Measurements from ENCODE around the gene BCL2L2. TPM values are rescaled to one million over a fixed set of nuclear protein-coding genes. Genes with fewer than 3 reads are reported as not detected.

BCL2L2 gene
- total RNA-seq, 1 donor from 2014 or later, result 11.8 TPM

GRCh38 chr14:23347406-23348296 is 41.0 kb downstream of the BCL2L2 start:
- TF ChIP-seq CTCF (IDR thresholded peaks at IDR 0.05), result no peak
- POLR2A ChIA-PET, result no interaction called here
- ATAC-seq (ENCODE audit: low read depth) (no peak), DNase-seq (no peak)
- Mint-ChIP-seq H3K36me3 (ENCODE audit: low read depth) (no peaks in the 10 kb centered on the region), H3K27me3 (peaks cover 40% of the 10 kb centered on the region), H3K4me3 (no peak overlapping the region), H3K4me1 (peaks cover 5% of the 10 kb centered on the region), H3K27ac (no peak overlapping the region), H3K9me3 (no peaks in the 10 kb centered on the region)
- intact Hi-C loops (cut with micrococcal nuclease), result no loop called here
- CTCF ChIA-PET, result no interaction called here

- TF ChIP-seq CTCF (IDR thresholded peaks at IDR 0.05), result no peak
- ATAC-seq (ENCODE audit: low read depth) (no peak), DNase-seq (no peak)
- H3K4me3 Mint-ChIP-seq, result no peak overlapping the region
- H3K36me3 Mint-ChIP-seq (ENCODE audit: low read depth), result no peaks in the 10 kb centered on the region
- intact Hi-C loops (cut with micrococcal nuclease), result no loop called here
- peaks cover 9% of the 10 kb centered on the region for H3K4me1 Mint-ChIP-seq
- ChIA-PET POLR2A (no interaction called here), CTCF (no interaction called here)
- H3K9me3 Mint-ChIP-seq, result no peaks in the 10 kb centered on the region
- H3K27ac Mint-ChIP-seq, result no peak overlapping the region
- peaks cover 43% of the 10 kb centered on the region for H3K27me3 Mint-ChIP-seq
Observed at GRCh38 chr14:23348297-23348655, 41.6 kb downstream of the BCL2L2 start.

GRCh38 chr14:23349156-23349845 is 42.7 kb downstream of the BCL2L2 start:
- TF ChIP-seq CTCF (IDR thresholded peaks at IDR 0.05), result no peak
- intact Hi-C loops (cut with micrococcal nuclease), result no loop called here
- H3K27me3 Mint-ChIP-seq, result peaks cover 50% of the 10 kb centered on the region
- no peaks in the 10 kb centered on the region for H3K9me3 Mint-ChIP-seq
- CTCF ChIA-PET, result no interaction called here
- peaks cover 9% of the 10 kb centered on the region for H3K4me1 Mint-ChIP-seq
- POLR2A ChIA-PET, result no interaction called here
- no peak overlapping the region for H3K27ac Mint-ChIP-seq
- ATAC-seq (ENCODE audit: low read depth) (no peak), DNase-seq (no peak)
- no peak overlapping the region for H3K4me3 Mint-ChIP-seq
- no peaks in the 10 kb centered on the region for H3K36me3 Mint-ChIP-seq (ENCODE audit: low read depth)

- no peak for TF ChIP-seq CTCF (IDR thresholded peaks at IDR 0.05)
- H3K4me1 Mint-ChIP-seq, result peaks cover 9% of the 10 kb centered on the region
- CTCF ChIA-PET, result interaction anchor here (0.9 kb wide), 1 partner anchor 28 kb away, joined by 4 read pairs; no protein-coding TSS in a partner anchor
- intact Hi-C loops (cut with micrococcal nuclease), result loop anchor here (1.0 kb wide), 1 partner anchor 50 kb away; the partner anchor contains the start of gene PPP1R3E
- ATAC-seq (ENCODE audit: low read depth), result no peak
- peaks cover 63% of the 10 kb centered on the region for H3K27me3 Mint-ChIP-seq
- no peak for DNase-seq
- no peaks in the 10 kb centered on the region for H3K9me3 Mint-ChIP-seq
- no peak overlapping the region for H3K27ac Mint-ChIP-seq
- H3K4me3 Mint-ChIP-seq, result peak overlapping the region; percentile 66
- no peaks in the 10 kb centered on the region for H3K36me3 Mint-ChIP-seq (ENCODE audit: low read depth)
- POLR2A ChIA-PET, result interaction anchor here (0.6 to 0.7 kb wide), 3 partner anchors 49 to 787 kb away, joined by 5 read pairs; partner anchors contain the start of gene PPP1R3E
Observed at GRCh38 chr14:23351681-23352505, 45.3 kb downstream of the BCL2L2 start.
